HepG2 (cell line): ENCODE measurements around the gene DNM3. TPM values are rescaled to one million over a fixed set of nuclear protein-coding genes. Genes with fewer than 3 reads are reported as not detected.

Experiments used
- ATAC-seq: fragments of 200-7000 bp; cut with Tn5 transposase; 3 replicates; pipeline ENCODE4 v1.9.1; 2020; ENCODE audit warnings: mild to moderate bottlenecking, moderate library complexity
- BruUV-seq: library from RNA; stranded (reverse); fragments of 400-500 nt; replicated peaks from 2 replicates; lab custom pipeline; 2021; lab: Mats Ljungman, UMichigan
- CTCF ChIA-PET: fragments of 300-600 bp; formaldehyde crosslinking; extraction: SDS; loops from one replicate; lab custom pipeline; 2021; ENCODE audit warnings: low total read pairs, inconsistent platforms, low intra/inter-chr PET ratio; lab: Yijun Ruan, JAX
- POLR2A ChIA-PET: fragments of 350-600 bp; sonication (Branson Sonifier 250); formaldehyde crosslinking; loops from one replicate; lab custom pipeline; 2020; ENCODE audit warnings: antibody characterized with exemption, inconsistent platforms; lab: Yijun Ruan, JAX
- DNase-seq: peaks from one replicate; pipeline ENCODE4 v3.0.0-alpha.2; 2015; ENCODE audit warnings: low spot score
- FAIRE-seq: peaks from 3 replicates; lab custom pipeline; 2011; peaks lifted over from hg19 to GRCh38; lab: Jason Lieb, UNC
- H2AFZ ChIP-seq: one replicate; pipeline ENCODE4 v1.6.1; 2011; ENCODE audit warnings: low read length, inconsistent platforms
- H3K27ac ChIP-seq: fragments of 300-600 bp; 3 replicates; pipeline ENCODE4 v1.8.0; 2011; ENCODE audit warnings: mixed run types, mild to moderate bottlenecking, mixed read lengths, low read length, inconsistent platforms; ENCODE audit not compliant: insufficient read depth; ENCODE audit errors: extremely low read length
- H3K27me3 ChIP-seq, 2 experiments: fragments of 200-600 bp in 1 of 2; 2 replicates in 1 of 2; 3 replicates in 1 of 2; pipeline versions ENCODE4 v1.6.0 to v1.8.0; 2011; ENCODE audit warnings: low read length in 2 of 2, mild to moderate bottlenecking in 2 of 2, moderate library complexity in 2 of 2, inconsistent platforms in 1 of 2; ENCODE audit not compliant: insufficient read depth in 2 of 2, control insufficient read depth in 1 of 2
- H3K36me3 ChIP-seq, 2 experiments: fragments of 200-600 bp in 1 of 2; replicated peaks in 1 of 2; 2 replicates in 1 of 2; 3 replicates in 1 of 2; pipeline versions ENCODE4 v1.5.1 to v1.8.0; 2011; ENCODE audit warnings: low read length in 2 of 2, inconsistent platforms in 1 of 2; ENCODE audit not compliant: insufficient read depth in 2 of 2, control insufficient read depth in 1 of 2
- H3K4me1 ChIP-seq: 2 replicates; pipeline ENCODE4 v1.5.1; 2012; ENCODE audit warnings: low read length, inconsistent platforms; ENCODE audit not compliant: insufficient read depth
- H3K4me2 ChIP-seq: 2 replicates; pipeline ENCODE4 v1.6.0; 2011; ENCODE audit warnings: low read depth, low read length, inconsistent platforms
- H3K4me3 ChIP-seq, 3 experiments: fragments of 200-600 bp in 1 of 3; sonication (generic), shearing (Covaris generic) in 1 of 3; replicated peaks in 1 of 3; 2 replicates each; pipeline ENCODE4 v1.5.1; 2011 to 2016; ENCODE audit warnings: low read length in 3 of 3, inconsistent platforms in 2 of 3, low read depth in 2 of 3, mild to moderate bottlenecking in 2 of 3, control low read depth in 1 of 3, mixed read lengths in 1 of 3; ENCODE audit not compliant: insufficient read depth in 1 of 3
- H3K79me2 ChIP-seq: one replicate; pipeline ENCODE4 v1.6.1; 2011; ENCODE audit warnings: low read length, inconsistent platforms; ENCODE audit not compliant: insufficient read depth
- H3K9ac ChIP-seq: 2 replicates; pipeline ENCODE4 v1.6.0; 2011; ENCODE audit warnings: mild to moderate bottlenecking, low read depth, low read length, inconsistent platforms; ENCODE audit not compliant: insufficient read depth
- H3K9me3 ChIP-seq: 2 replicates; pipeline ENCODE4 v1.5.1; 2012; ENCODE audit warnings: mild to moderate bottlenecking, low read length
- H4K20me1 ChIP-seq: 2 replicates; pipeline ENCODE4 v1.6.0; 2011; ENCODE audit warnings: inconsistent platforms, mild to moderate bottlenecking, low read length, moderate library complexity; ENCODE audit not compliant: insufficient read depth
- CCDC6 ChIP-seq: sonication (generic); formaldehyde crosslinking; IDR thresholded peaks from 2 replicates; pipeline ENCODE4 v1.8.1; 2022; ENCODE audit warnings: mild to moderate bottlenecking, missing genetic modification reagents, moderate library complexity
- EED ChIP-seq: sonication (generic); formaldehyde crosslinking; IDR thresholded peaks from 2 replicates; pipeline ENCODE4 v1.5.0; 2020; ENCODE audit warnings: mild to moderate bottlenecking, missing genetic modification reagents
- EZH2 ChIP-seq: conservative IDR thresholded peaks from 2 replicates; pipeline ENCODE4 v1.6.1; 2012; ENCODE audit warnings: mild to moderate bottlenecking, low read depth, low read length, moderate library complexity
- KMT2A ChIP-seq: sonication (generic); formaldehyde crosslinking; IDR thresholded peaks from 2 replicates; pipeline ENCODE4 v1.4.0; 2020; ENCODE audit warnings: missing genetic modification reagents
- NBN ChIP-seq: fragments of 450-650 bp; conservative IDR thresholded peaks from 2 replicates; pipeline ENCODE4 v1.6.1; 2017
- PHB2 ChIP-seq: fragments of 450-650 bp; IDR thresholded peaks from 2 replicates; pipeline ENCODE4 v1.6.1; 2018; ENCODE audit not compliant: partially characterized antibody
- RXRB ChIP-seq: IDR thresholded peaks from 2 replicates; pipeline ENCODE4 v1.6.1; 2016; ENCODE audit warnings: borderline replicate concordance, missing genetic modification reagents, missing compliant biosample characterization
- TBP ChIP-seq: sonication (generic); formaldehyde crosslinking; IDR thresholded peaks from 2 replicates; pipeline ENCODE4 v1.5.0; 2020; ENCODE audit warnings: missing genetic modification reagents
- TCF12 ChIP-seq, 2 experiments: fragments of 450-650 bp in 1 of 2; sonication (generic) in 1 of 2; formaldehyde crosslinking in 1 of 2; IDR thresholded peaks; 2 replicates each; pipeline versions ENCODE4 v1.6.1 to v1.8.0; 2017 to 2022; ENCODE audit warnings: antibody characterized with exemption in 1 of 2, mild to moderate bottlenecking in 1 of 2, missing genetic modification reagents in 1 of 2, moderate library complexity in 1 of 2
- ZNF383 ChIP-seq: sonication (generic); formaldehyde crosslinking; IDR thresholded peaks from 2 replicates; pipeline ENCODE4 v1.4.0; 2020; ENCODE audit warnings: missing genetic modification reagents, mild to moderate bottlenecking, borderline replicate concordance
- WGBS: methylation state at CpG from one replicate; pipeline ENCODE4 v1.1.6; 2017; ENCODE audit warnings: low lambda C conversion rate; 5-methylcytosine and 5-hydroxymethylcytosine counted together
- in situ Hi-C: cut with HindIII; loops from 2 replicates; pipeline ENCODE4 v1.10.0; 2017; ENCODE audit warnings: low pct_unique_long_range_greater_than_20kb; ENCODE audit not compliant: extremely low pct_ligation_motif_present
- intact Hi-C: fragments of 100-400 bp; cut with micrococcal nuclease; formaldehyde crosslinking; loops from one replicate; pipeline ENCODE4 v1.10.0; 2022; ENCODE audit not compliant: unreplicated experiment
- polyA plus RNA-seq, 8 experiments: library from polyadenylated mRNA; depleted of rRNA in 3 of 8; stranded (reverse) in 7 of 8; unstranded in 1 of 8; fragments of >200 nt; fragmentation: Illumina TruSeq in 4 of 8; extraction: Trizol in 4 of 8; gene quantifications; 2 replicates each; pipeline versions ENCODE4 v1.2.1 to v1.2.3, GENCODE V29; 2011 to 2016; ENCODE audit warnings: low read depth in 4 of 8, missing spikeins in 1 of 8, mixed read lengths in 1 of 8; ENCODE audit not compliant: insufficient read depth in 1 of 8
- total RNA-seq, 5 experiments: library from RNA; depleted of rRNA; stranded (reverse); fragments of >200 nt; fragmentation: Illumina TruSeq; extraction: Trizol; gene quantifications; 2 replicates each; pipeline ENCODE4 v1.2.3, GENCODE V29; 2016; ENCODE audit warnings: low read depth in 1 of 5
- TF ChIP-seq, protein P1 (sequence below): sonication (generic); formaldehyde crosslinking; IDR thresholded peaks from 2 replicates; pipeline ENCODE4 v1.5.0; 2020; ENCODE audit warnings: mild to moderate bottlenecking, low read depth, missing genetic modification reagents, borderline replicate concordance

Gene DNM3
- total and polyA plus RNA-seq, 2 of the 13 experiments (the other 11 are each of a cell fraction or from before 2014, with no cell fraction given): 0.05 TPM; not detected in 1

DNA sequence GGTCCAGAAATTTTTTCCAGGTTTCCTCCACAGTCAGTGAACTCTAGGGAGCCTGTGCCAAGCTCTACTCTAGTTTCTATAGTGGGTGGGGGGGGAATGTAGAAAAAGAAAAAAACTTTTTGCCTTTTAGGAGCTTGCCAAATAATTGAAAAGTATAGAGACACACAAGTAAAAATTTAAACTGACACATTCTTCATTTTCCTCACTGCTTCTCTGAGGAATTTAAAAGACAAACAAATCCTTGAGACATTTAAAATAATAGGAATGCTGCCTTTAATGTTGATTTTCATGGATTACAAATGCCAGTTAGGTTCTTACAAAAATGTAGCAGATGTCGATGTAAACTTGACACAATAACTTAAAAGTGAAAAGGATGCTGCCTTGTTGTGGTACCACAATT lies 241.9 kb downstream of the DNM3 start:
- Histone ChIP-seq H3K36me3 (no peaks in the 10 kb centered on the region), H3K27me3 (no peaks in the 10 kb centered on the region), H3K9ac (no peak overlapping the region), H4K20me1 (no peaks in the 10 kb centered on the region), H3K4me3 (no peak overlapping the region), H3K9me3 (no peaks in the 10 kb centered on the region), H2AFZ (no peak overlapping the region), H3K4me1 (no peaks in the 10 kb centered on the region), H3K4me2 (no peak overlapping the region), H3K27ac (no peak overlapping the region), H3K79me2 (no peaks in the 10 kb centered on the region)
- ChIA-PET CTCF (no interaction called here), POLR2A (no interaction called here)
- intact Hi-C loops: no loop called here
- no TSS peak for BruUV-seq
- no peak for FAIRE-seq
- in situ Hi-C loops: no loop called here
- no peak for TF ChIP-seq NBN
- TF ChIP-seq EZH2: no peak
- no peak for TF ChIP-seq PHB2
- no peak for TF ChIP-seq ZNF383 (CRISPR knock-in tag)
- no peak for TF ChIP-seq RXRB (CRISPR knock-in tag)
- no peak for TF ChIP-seq EED (CRISPR knock-in tag)
- TF ChIP-seq CCDC6 (CRISPR knock-in tag): no peak
- TF ChIP-seq TBP: no peak
- no peak for TF ChIP-seq KMT2A (CRISPR knock-in tag)
- TF ChIP-seq TCF12 (IDR thresholded peaks at IDR 0.05): no peak
- TF ChIP-seq TCF12 (CRISPR knock-in tag; IDR thresholded peaks at IDR 0.05): no peak
- TF ChIP-seq, protein P1, sequence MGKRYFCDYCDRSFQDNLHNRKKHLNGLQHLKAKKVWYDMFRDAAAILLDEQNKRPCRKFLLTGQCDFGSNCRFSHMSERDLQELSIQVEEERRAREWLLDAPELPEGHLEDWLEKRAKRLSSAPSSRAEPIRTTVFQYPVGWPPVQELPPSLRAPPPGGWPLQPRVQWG (CRISPR knock-in tag): no peak
- DNase-seq: no peak
- no peak for ATAC-seq
- WGBS: 24% methylated on average over 1 of the region's 1 CpG
